ENCODE data around the gene SMPD4. TPM values are rescaled to one million over a fixed set of nuclear protein-coding genes. Genes with fewer than 3 reads are reported as not detected.

The SMPD4 gene
- polyA plus RNA-seq, 12 donors = 34.4 to 63.5 (median 36.8) TPM; not detected in 1

Other genes with a start within 250 kb of the SMPD4 start
- gene RAB6C, start 201.9 kb downstream of the SMPD4 start, polyA plus RNA-seq (ENCODE audit: insufficient read length in 12 of 12) = 1 to 10 TPM in 1 of 12 donors, under 1 TPM in 9, not detected in 2; 0.24 to 1.2 (median 0.66) TPM
- under 1 TPM in 5 of 12 donors, not detected in 7; 0.06 to 0.30 (median 0.11) TPM for gene POTEF, start 52.4 kb downstream of the SMPD4 start, polyA plus RNA-seq (ENCODE audit: insufficient read length in 12 of 12)
- gene CCDC74B, start 36.5 kb downstream of the SMPD4 start, polyA plus RNA-seq (ENCODE audit: insufficient read length in 12 of 12) = 1 to 10 TPM in 6 of 12 donors, under 1 TPM in 4, not detected in 2; 0.45 to 5.2 (median 1.2) TPM
- 100 to 1,000 TPM in 4 of 12 donors, 10 to 100 TPM in 7, not detected in 1; 61.5 to 155 (median 94.9) TPM for gene MZT2B, start 660 bp upstream of the SMPD4 start, polyA plus RNA-seq (ENCODE audit: insufficient read length in 12 of 12)
- under 1 TPM in 1 of 12 donors, not detected in 11; 0.25 TPM for gene TUBA3E, start 16.8 kb upstream of the SMPD4 start, polyA plus RNA-seq (ENCODE audit: insufficient read length in 12 of 12)
- 10 to 100 TPM in 11 of 12 donors, not detected in 1; 34.0 to 60.2 (median 38.5) TPM for gene IMP4, start 161.3 kb upstream of the SMPD4 start, polyA plus RNA-seq (ENCODE audit: insufficient read length in 12 of 12)
- gene PTPN18, start 174.5 kb upstream of the SMPD4 start, polyA plus RNA-seq (ENCODE audit: insufficient read length in 12 of 12) = 10 to 100 TPM in 11 of 12 donors, not detected in 1; 15.4 to 41.5 (median 18.8) TPM